ENCODE measurements around the gene TOGARAM2.

GRCh38 chr2:29082804-29083495 lies 101.9 kb downstream of the TOGARAM2 start:
- TF ChIP-seq CTCF (IDR thresholded peaks at IDR 0.05) = no peak
- no peak for TF ChIP-seq EP300 (IDR thresholded peaks at IDR 0.05)
